Heart left ventricle (tissue), 16 donors: ENCODE data around the gene TREM2. TPM values are rescaled to one million over a fixed set of nuclear protein-coding genes. Genes with fewer than 3 reads are reported as not detected.
A peak's percentile ranks its signal among the peaks of the same experiment; 100 is the strongest.

Experiments used
- ATAC-seq, 4 donors: fragments of 200-7000 bp; cut with Tn5 transposase; one replicate each; pipeline ENCODE4 v1.9.1; 2020 to 2022; ENCODE audit warnings: moderate library complexity in 4 of 4, mild to moderate bottlenecking in 3 of 4, moderate number of reproducible peaks in 1 of 4
- DNase-seq, 5 donors: peaks; one replicate each; pipeline ENCODE4 v3.0.0-alpha.2; 2020
- H3K27ac ChIP-seq, 12 donors: fragments of 200-600 bp; sonication (generic) in 4 of 12; one replicate each; pipeline versions ENCODE4 v1.5.0 to v1.8.0; 2016 to 2022; ENCODE audit warnings: mild to moderate bottlenecking in 2 of 12
- H3K27me3 ChIP-seq, 9 donors: fragments of 200-600 bp; sonication (generic) in 2 of 9; one replicate each; pipeline versions ENCODE4 v1.5.1 to v1.8.0; 2016 to 2022; ENCODE audit warnings: mild to moderate bottlenecking in 3 of 9
- H3K36me3 ChIP-seq, 9 donors: fragments of 200-600 bp; sonication (generic) in 2 of 9; one replicate each; pipeline versions ENCODE4 v1.5.0 to v1.8.0; 2018 to 2022; ENCODE audit warnings: mild to moderate bottlenecking in 2 of 9
- H3K4me1 ChIP-seq, 12 donors: fragments of 200-600 bp; sonication (generic) in 4 of 12; one replicate each; pipeline versions ENCODE4 v1.5.0 to v1.8.0; 2016 to 2022; ENCODE audit warnings: mild to moderate bottlenecking in 3 of 12
- H3K4me3 ChIP-seq, 12 donors: fragments of 200-600 bp; sonication (generic) in 4 of 12; one replicate each; pipeline versions ENCODE4 v1.5.0 to v1.8.0; 2017 to 2022; ENCODE audit warnings: mild to moderate bottlenecking in 9 of 12, moderate library complexity in 4 of 12
- H3K9me3 ChIP-seq, 12 donors: fragments of 200-600 bp; sonication (generic) in 4 of 12; one replicate each; pipeline versions ENCODE4 v1.5.0 to v1.8.0; 2016 to 2022; ENCODE audit warnings: mild to moderate bottlenecking in 1 of 12
- POLR2A ChIP-seq, 2 donors: fragments of 450-650 bp; IDR thresholded peaks; one replicate each; pipeline ENCODE4 v1.6.1; 2017; ENCODE audit warnings: antibody characterized with exemption in 2 of 2, mild to moderate bottlenecking in 2 of 2, moderate library complexity in 2 of 2
- WGBS, 4 donors: extraction: QIAGEN DNeasy Blood & Tissue Kit in 2 of 4; methylation state at CpG; one replicate each; pipeline versions ENCODE4 v1.1.5 to v1.1.7; 2013 to 2018; 5-methylcytosine and 5-hydroxymethylcytosine counted together
- intact Hi-C, 10 donors: fragments of 100-400 bp; cut with DNase I; formaldehyde crosslinking; loops; one replicate each; pipeline versions ENCODE4 v1.11.1 to v1.14.2; 2022
- polyA plus RNA-seq, 2 donors: library from polyadenylated mRNA; stranded (reverse); fragments of 200-250 nt; gene quantifications; one replicate each; pipeline ENCODE4 v1.2.3, GENCODE V29; 2013
- total RNA-seq, 9 donors: library from RNA; depleted of rRNA in 2 of 9; stranded (reverse); fragments of >200 nt in 2 of 9; fragmentation: NEBNext Ultra II Directional in 3 of 9; extraction: Animal tissue kit (Norgen Biotek cat#: 25700) in 3 of 9; gene quantifications; one replicate each; pipeline versions ENCODE4 v1.1.0 to v1.2.4, GENCODE V29; 2016 to 2023
- TF ChIP-seq, protein P1 (sequence below), 12 donors: fragments of 200-600 bp; sonication (generic) in 4 of 12; IDR thresholded peaks; one replicate each; pipeline versions ENCODE4 v1.5.0 to v1.8.0; 2018 to 2022; ENCODE audit warnings: antibody characterized with exemption in 12 of 12, mild to moderate bottlenecking in 5 of 12
- donor health status: ischemic (EF 13 %, LVEDD 7.1; RV severe dilation, severe dysfunction).
- donor health status: healthy with polysubstance abuse.
- donor health status: DM: no; HTN: yes; CAD: no.
- donor health status: DM: no; HTN: no; CAD: no.
- donor health status: ischemic (EF 25% LVEDD 6.9; RV normal size, moderate dysfunction).
- donor health status: ischemic (EF 25% LVEDD 5.7; RV mildly dilated, moderate dysfunction).
- donor health status: healthy.
- donor health status: DM: yes; HTN: yes; CAD: no.
- donor health status: ischemic (EF 35%, LVEDD 5.7; RV mildly dilated, moderate dysfunction).
- donor health status: nonischemic (EF 11% LVEDD 7.7; RV severe dilation, severe dysfunction).
- donor health status: DM: yes; HTN: yes; CAD: no.
- donor health status: PGD.
- donor health status: ischemic (EF 29% LVEDD 5.4; RV normal size, mild dysfunction).
- donor health status: nonischemic (EF 23%, LVEDD 6.1; RV moderate dilation, normal function).

The TREM2 gene
- total and polyA plus RNA-seq, 11 donors = 0.23 to 27.1 (median 1.2) TPM; not detected in 2

DNA sequence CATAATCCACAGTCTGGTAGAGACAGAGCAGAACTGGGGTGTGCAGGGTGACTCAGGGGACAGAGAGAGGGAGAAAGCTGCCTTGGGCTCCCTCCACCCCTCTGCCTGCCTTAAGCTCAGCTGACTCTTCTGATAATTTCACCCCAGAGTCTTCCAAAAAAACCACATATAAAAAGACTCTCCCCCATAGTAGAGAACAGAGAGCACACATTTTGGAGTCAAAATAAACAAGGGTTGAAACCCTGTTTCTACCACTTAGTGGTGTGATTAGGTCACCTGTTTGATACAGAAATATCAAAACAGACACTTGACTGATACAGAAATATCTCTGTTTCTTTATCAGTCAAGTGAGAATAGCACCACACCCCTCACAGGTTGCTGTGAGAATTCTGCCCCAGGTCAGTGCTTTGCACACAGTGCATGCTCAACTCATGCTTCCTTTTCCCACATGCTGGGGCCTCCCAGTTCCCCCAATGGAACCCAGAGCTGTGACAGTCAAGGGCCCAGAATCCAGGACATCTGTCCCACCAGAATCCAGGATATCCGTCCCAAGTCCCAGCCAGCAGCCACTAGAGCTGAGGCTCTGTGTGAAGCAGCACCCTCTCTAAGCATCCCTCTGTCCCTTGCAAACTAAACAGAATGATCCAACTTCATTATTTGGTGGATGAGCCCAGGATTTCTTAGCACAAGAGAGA lies 36.8 kb upstream of the TREM2 start:
- peak overlapping the region in 2 of 12 donors; percentile 13 to 87 for H3K27ac ChIP-seq
- peaks cover 0 to 31% (median 0%) of the 10 kb centered on the region in 12 donors for H3K4me1 ChIP-seq
- no peak overlapping the region for H3K4me3 ChIP-seq
- ATAC-seq = peak in 2 of 4 donors; percentile 39 to 42
- intact Hi-C loops = no loop called here
- DNase-seq = no peak
- no peaks in the 10 kb centered on the region for H3K9me3 ChIP-seq
- TF ChIP-seq, protein P1, sequence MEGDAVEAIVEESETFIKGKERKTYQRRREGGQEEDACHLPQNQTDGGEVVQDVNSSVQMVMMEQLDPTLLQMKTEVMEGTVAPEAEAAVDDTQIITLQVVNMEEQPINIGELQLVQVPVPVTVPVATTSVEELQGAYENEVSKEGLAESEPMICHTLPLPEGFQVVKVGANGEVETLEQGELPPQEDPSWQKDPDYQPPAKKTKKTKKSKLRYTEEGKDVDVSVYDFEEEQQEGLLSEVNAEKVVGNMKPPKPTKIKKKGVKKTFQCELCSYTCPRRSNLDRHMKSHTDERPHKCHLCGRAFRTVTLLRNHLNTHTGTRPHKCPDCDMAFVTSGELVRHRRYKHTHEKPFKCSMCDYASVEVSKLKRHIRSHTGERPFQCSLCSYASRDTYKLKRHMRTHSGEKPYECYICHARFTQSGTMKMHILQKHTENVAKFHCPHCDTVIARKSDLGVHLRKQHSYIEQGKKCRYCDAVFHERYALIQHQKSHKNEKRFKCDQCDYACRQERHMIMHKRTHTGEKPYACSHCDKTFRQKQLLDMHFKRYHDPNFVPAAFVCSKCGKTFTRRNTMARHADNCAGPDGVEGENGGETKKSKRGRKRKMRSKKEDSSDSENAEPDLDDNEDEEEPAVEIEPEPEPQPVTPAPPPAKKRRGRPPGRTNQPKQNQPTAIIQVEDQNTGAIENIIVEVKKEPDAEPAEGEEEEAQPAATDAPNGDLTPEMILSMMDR (IDR thresholded peaks at IDR 0.05) = no peak
- TF ChIP-seq POLR2A (IDR thresholded peaks at IDR 0.05) = no peak
- peaks cover 0 to 16% (median 7%) of the 10 kb centered on the region in 9 donors for H3K27me3 ChIP-seq
- 63 to 88% (median 69%) methylated on average over 1 of the region's 1 CpG for WGBS, 4 donors
- H3K36me3 ChIP-seq = no peaks in the 10 kb centered on the region

- TF ChIP-seq, protein P1 (IDR thresholded peaks at IDR 0.05) = no peak
- TF ChIP-seq POLR2A (IDR thresholded peaks at IDR 0.05) = no peak
- no peak for DNase-seq
- WGBS, 4 donors = 89 to 96% (median 93%) methylated on average over 3 of the region's 3 CpGs
- peaks cover 0 to 28% (median 0%) of the 10 kb centered on the region in 12 donors for H3K4me1 ChIP-seq
- H3K9me3 ChIP-seq = no peaks in the 10 kb centered on the region
- no peak overlapping the region for H3K27ac ChIP-seq
- H3K4me3 ChIP-seq = no peak overlapping the region
- no peaks in the 10 kb centered on the region for H3K36me3 ChIP-seq
- ATAC-seq = no peak
- H3K27me3 ChIP-seq = peaks cover 0 to 21% (median 7%) of the 10 kb centered on the region in 9 donors
- intact Hi-C loops = no loop called here
Measured at GRCh38 chr6:41197234-41197633, 34.3 kb upstream of the TREM2 start.

- Histone ChIP-seq H3K9me3 (peaks cover 0 to 10% (median 7%) of the 10 kb centered on the region in 12 donors), H3K27ac (no peak overlapping the region), H3K4me3 (no peak overlapping the region), H3K36me3 (no peaks in the 10 kb centered on the region), H3K4me1 (no peaks in the 10 kb centered on the region), H3K27me3 (peaks cover 0 to 31% (median 7%) of the 10 kb centered on the region in 9 donors)
- ATAC-seq (no peak), DNase-seq (no peak)
- no peak for TF ChIP-seq POLR2A (IDR thresholded peaks at IDR 0.05)
- TF ChIP-seq, protein P1 (IDR thresholded peaks at IDR 0.05) = no peak
- intact Hi-C loops = loop anchor here in 1 of 10 donors (5.0 kb wide), 1 partner anchor 123 kb away; no protein-coding TSS in a partner anchor
- WGBS, 4 donors = 92 to 100% (median 95%) methylated on average over 3 of the region's 3 CpGs
Measured at GRCh38 chr6:41194386-41194785, 31.5 kb upstream of the TREM2 start.

DNA sequence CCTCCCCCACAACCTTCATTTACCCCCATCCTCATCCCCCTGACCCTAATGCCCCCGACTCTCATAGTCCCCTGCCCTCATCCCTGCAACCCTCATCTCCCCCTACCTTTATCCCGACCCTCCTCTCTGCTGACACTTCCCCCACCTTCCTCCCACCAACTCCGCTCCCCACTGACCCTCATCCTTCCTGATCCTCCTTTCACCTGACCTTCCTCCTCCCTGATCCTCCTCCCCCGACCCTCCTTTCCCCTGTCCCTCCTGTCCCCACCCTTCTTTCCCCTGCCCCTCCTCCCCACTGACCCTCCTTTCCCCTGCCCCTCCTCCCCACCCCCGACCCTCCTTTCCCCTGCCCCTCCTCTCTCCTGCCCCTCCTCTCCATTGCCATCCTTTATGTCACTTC lies 31.0 kb upstream of the TREM2 start:
- ATAC-seq = no peak
- H3K27me3 ChIP-seq = peaks cover 0 to 31% (median 7%) of the 10 kb centered on the region in 9 donors
- intact Hi-C loops = loop anchor here in 1 of 10 donors (5.0 kb wide), 1 partner anchor 123 kb away; no protein-coding TSS in a partner anchor

More for the DNA sequence above, 31.0 kb upstream of the TREM2 start:
- peaks cover 0 to 12% (median 7%) of the 10 kb centered on the region in 12 donors for H3K9me3 ChIP-seq
- WGBS, 4 donors = 50 to 62% (median 59%) methylated on average over 5 of the region's 5 CpGs
- H3K4me1 ChIP-seq = no peaks in the 10 kb centered on the region
- H3K27ac ChIP-seq = no peak overlapping the region
- TF ChIP-seq POLR2A (IDR thresholded peaks at IDR 0.05) = no peak
- TF ChIP-seq, protein P1 (IDR thresholded peaks at IDR 0.05) = no peak
- H3K36me3 ChIP-seq = no peaks in the 10 kb centered on the region
- DNase-seq = no peak
- no peak overlapping the region for H3K4me3 ChIP-seq
